Mesendoderm (in vitro differentiated cells): ENCODE data around the gene INPP5F.
"Not testable (repeated sequence)": the region's sequence is repeated elsewhere in the genome, so short reads cannot be mapped to it uniquely, and the experiment has no call there.

Experiments
- DNase-seq: peaks from one replicate; pipeline ENCODE4 v3.0.0; 2013
- H2AK5ac ChIP-seq: 2 replicates; pipeline ENCODE4 v1.6.1; 2013; ENCODE audit warnings: low read length, inconsistent platforms
- H2BK120ac ChIP-seq: 2 replicates; pipeline ENCODE4 v1.6.1; 2013; ENCODE audit warnings: low read depth, mild to moderate bottlenecking, low read length, moderate library complexity, mixed read lengths
- H2BK15ac ChIP-seq: replicated peaks from 2 replicates; pipeline ENCODE4 v1.6.1; 2013; ENCODE audit warnings: low read depth, mild to moderate bottlenecking, moderate library complexity
- H2BK5ac ChIP-seq: 2 replicates; pipeline ENCODE4 v1.6.1; 2013; ENCODE audit warnings: low read length, inconsistent platforms
- H3K18ac ChIP-seq: 2 replicates; pipeline ENCODE4 v1.6.1; 2013; ENCODE audit warnings: mild to moderate bottlenecking, low read length, mixed read lengths
- H3K23ac ChIP-seq: one replicate; pipeline ENCODE4 v1.6.1; 2013; ENCODE audit warnings: low read length
- H3K27ac ChIP-seq: 2 replicates; pipeline ENCODE4 v1.5.1; 2013; ENCODE audit warnings: low read depth, mild to moderate bottlenecking, inconsistent platforms, low read length, moderate library complexity
- H3K27me3 ChIP-seq: 2 replicates; pipeline ENCODE4 v1.6.1; 2013; ENCODE audit warnings: low read length, control low read depth, mild to moderate bottlenecking, inconsistent platforms; ENCODE audit not compliant: insufficient read depth, poor library complexity
- H3K36me3 ChIP-seq: 2 replicates; pipeline ENCODE4 v1.6.1; 2013; ENCODE audit warnings: low read length, inconsistent platforms; ENCODE audit not compliant: control insufficient read depth, insufficient read depth
- H3K4ac ChIP-seq: one replicate; pipeline ENCODE4 v1.6.1; 2013; ENCODE audit warnings: low read depth, mild to moderate bottlenecking, low read length, moderate library complexity
- H3K4me1 ChIP-seq: 2 replicates; pipeline ENCODE4 v1.6.1; 2013; ENCODE audit warnings: low read depth, low read length, inconsistent platforms; ENCODE audit not compliant: control insufficient read depth
- H3K4me2 ChIP-seq: 2 replicates; pipeline ENCODE4 v1.6.1; 2013; ENCODE audit warnings: low read length
- H3K4me3 ChIP-seq: 2 replicates; pipeline ENCODE4 v1.5.1; 2013; ENCODE audit warnings: mild to moderate bottlenecking, low read length
- H3K56ac ChIP-seq: one replicate; pipeline ENCODE4 v1.6.1; 2013; ENCODE audit warnings: low read length
- H3K79me1 ChIP-seq: 2 replicates; pipeline ENCODE4 v1.6.1; 2013; ENCODE audit warnings: low read length, inconsistent platforms
- H3K79me2 ChIP-seq: 2 replicates; pipeline ENCODE4 v1.6.1; 2013; ENCODE audit warnings: mild to moderate bottlenecking, low read length; ENCODE audit not compliant: control insufficient read depth, insufficient read depth
- H3K9ac ChIP-seq: 2 replicates; pipeline ENCODE4 v1.6.1; 2013; ENCODE audit warnings: low read length, inconsistent platforms
- H4K5ac ChIP-seq: one replicate; pipeline ENCODE4 v1.6.1; 2013; ENCODE audit warnings: low read length
- H4K8ac ChIP-seq: one replicate; pipeline ENCODE4 v1.6.1; 2013; ENCODE audit warnings: low read depth, mild to moderate bottlenecking, control low read depth, low read length, moderate library complexity
- WGBS: extraction: QIAGEN DNeasy Blood & Tissue Kit; methylation state at CpG from one replicate; pipeline ENCODE4 v1.1.7; 2013; ENCODE audit warnings: low lambda C conversion rate, missing lambda C conversion rate; ENCODE audit not compliant: insufficient coverage; ENCODE audit errors: extremely low coverage; 5-methylcytosine and 5-hydroxymethylcytosine counted together

INPP5F gene

GRCh38 chr10:119784340-119785067 is 58.7 kb downstream of the INPP5F start:
- Histone ChIP-seq H3K4me3 (no peak overlapping the region), H3K79me1 (no peaks in the 10 kb centered on the region), H3K18ac (no peak overlapping the region), H2BK5ac (no peak overlapping the region), H3K4me1 (peaks cover 7% of the 10 kb centered on the region), H2BK120ac (no peak overlapping the region), H3K36me3 (no peaks in the 10 kb centered on the region), H3K4me2 (no peak overlapping the region), H3K4ac (no peak overlapping the region), H4K8ac (no peak overlapping the region), H3K79me2 (no peaks in the 10 kb centered on the region), H3K27ac (no peak overlapping the region), H3K27me3 (no peaks in the 10 kb centered on the region), H3K23ac (no peak overlapping the region), H3K9ac (no peak overlapping the region), H2BK15ac (no peak overlapping the region), H2AK5ac (no peak overlapping the region), H4K5ac (no peak overlapping the region), H3K56ac (no peak overlapping the region)
- no peak for DNase-seq
- WGBS = 100% methylated on average over 2 of the region's 7 CpGs

GRCh38 chr10:119786117-119786769 is 60.4 kb downstream of the INPP5F start:
- H3K56ac ChIP-seq = no peak overlapping the region
- H2AK5ac ChIP-seq = no peak overlapping the region
- no peak overlapping the region for H3K4ac ChIP-seq
- no peaks in the 10 kb centered on the region for H3K79me2 ChIP-seq
- H3K79me1 ChIP-seq = no peaks in the 10 kb centered on the region
- H3K23ac ChIP-seq = no peak overlapping the region
- no peak overlapping the region for H3K4me2 ChIP-seq
- H3K18ac ChIP-seq = no peak overlapping the region
- no peak overlapping the region for H2BK120ac ChIP-seq
- H3K9ac ChIP-seq = no peak overlapping the region
- peak; percentile 99 for DNase-seq
- no peaks in the 10 kb centered on the region for H3K27me3 ChIP-seq
- no peak overlapping the region for H3K27ac ChIP-seq
- H2BK15ac ChIP-seq = no peak overlapping the region
- H3K4me3 ChIP-seq = no peak overlapping the region
- WGBS = no CpG with 5 or more reads among the region's 5 CpGs
- H3K36me3 ChIP-seq = no peaks in the 10 kb centered on the region
- peaks cover 7% of the 10 kb centered on the region for H3K4me1 ChIP-seq
- no peak overlapping the region for H4K8ac ChIP-seq
- no peak overlapping the region for H4K5ac ChIP-seq
- no peak overlapping the region for H2BK5ac ChIP-seq

- H3K79me1 ChIP-seq, H3K4ac ChIP-seq, H3K36me3 ChIP-seq, H3K79me2 ChIP-seq, H3K9ac ChIP-seq, H3K4me2 ChIP-seq, H3K4me1 ChIP-seq, H4K8ac ChIP-seq, H2AK5ac ChIP-seq, H2BK5ac ChIP-seq, H2BK15ac ChIP-seq, H3K4me3 ChIP-seq, DNase-seq, H3K23ac ChIP-seq, H2BK120ac ChIP-seq, H3K27me3 ChIP-seq, H4K5ac ChIP-seq, H3K18ac ChIP-seq, H3K56ac ChIP-seq, H3K27ac ChIP-seq: not testable (repeated sequence)
- no CpG with 5 or more reads among the region's 32 CpGs for WGBS
Measured at GRCh38 chr10:119795101-119795500, 69.3 kb downstream of the INPP5F start.

- H3K56ac ChIP-seq = no peak overlapping the region
Measured at GRCh38 chr10:119796039-119796438, 70.2 kb downstream of the INPP5F start.

GRCh38 chr10:119801176-119801575 is 75.3 kb downstream of the INPP5F start:
- DNase-seq = no peak
- no peaks in the 10 kb centered on the region for H3K79me1 ChIP-seq
- no peaks in the 10 kb centered on the region for H3K79me2 ChIP-seq
- H3K27me3 ChIP-seq = no peaks in the 10 kb centered on the region
- no peak overlapping the region for H3K4me3 ChIP-seq
- WGBS = no CpG with 5 or more reads among the region's 2 CpGs
- H3K56ac ChIP-seq = no peak overlapping the region
- H3K4me2 ChIP-seq = no peak overlapping the region
- H3K9ac ChIP-seq = no peak overlapping the region
- H2BK5ac ChIP-seq = no peak overlapping the region
- no peaks in the 10 kb centered on the region for H3K36me3 ChIP-seq
- no peak overlapping the region for H2AK5ac ChIP-seq
- H3K4me1 ChIP-seq = no peaks in the 10 kb centered on the region
- no peak overlapping the region for H2BK120ac ChIP-seq
- no peak overlapping the region for H3K18ac ChIP-seq
- no peak overlapping the region for H3K23ac ChIP-seq
- H3K27ac ChIP-seq = no peak overlapping the region
- H4K8ac ChIP-seq = no peak overlapping the region
- H2BK15ac ChIP-seq = no peak overlapping the region
- H4K5ac ChIP-seq = no peak overlapping the region
- H3K4ac ChIP-seq = no peak overlapping the region

More at GRCh38 chr10:119796039-119796438, 70.2 kb downstream of the INPP5F start:
- Histone ChIP-seq H2AK5ac (no peak overlapping the region), H3K4ac (no peak overlapping the region), H4K8ac (no peak overlapping the region), H3K27me3 (no peaks in the 10 kb centered on the region), H2BK120ac (no peak overlapping the region), H3K27ac (no peak overlapping the region), H3K9ac (no peak overlapping the region), H3K36me3 (no peaks in the 10 kb centered on the region), H4K5ac (no peak overlapping the region), H3K79me2 (no peaks in the 10 kb centered on the region), H3K4me3 (no peak overlapping the region), H3K79me1 (no peaks in the 10 kb centered on the region), H3K23ac (no peak overlapping the region), H3K18ac (no peak overlapping the region), H2BK15ac (no peak overlapping the region), H2BK5ac (no peak overlapping the region), H3K4me2 (no peak overlapping the region), H3K4me1 (no peaks in the 10 kb centered on the region)
- WGBS = no CpG with 5 or more reads among the region's 6 CpGs
- no peak for DNase-seq
